CD4-positive, alpha-beta T cell treated with Interleukin-6 at 100 ng/mL for 8 hours (primary cell): ENCODE results near the gene TUBB1.
A peak's percentile ranks its signal among the peaks of the same experiment; 100 is the strongest.

Experiments
- DNase-seq: peaks from one replicate; pipeline ENCODE4 v3.0.0-alpha.2; 2020; ENCODE audit warnings: mixed read lengths, low spot score

The TUBB1 gene

GRCh38 chr20:59042796-59043631 lies 23.8 kb downstream of the TUBB1 start:
- DNase-seq = peak; percentile 95

GRCh38 chr20:59043698-59044097 lies 24.5 kb downstream of the TUBB1 start:
- DNase-seq = no peak

- no peak for DNase-seq
These were observed 25.1 kb downstream of the TUBB1 start for GRCh38 chr20:59044295-59044694.

GRCh38 chr20:59044796-59045195 lies 25.6 kb downstream of the TUBB1 start:
- DNase-seq = no peak

GRCh38 chr20:59046862-59047261 lies 27.6 kb downstream of the TUBB1 start:
- no peak for DNase-seq

- no peak for DNase-seq
These were observed 28.9 kb downstream of the TUBB1 start for GRCh38 chr20:59047938-59048680.

- DNase-seq = no peak
These were observed 29.4 kb downstream of the TUBB1 start for GRCh38 chr20:59048681-59049030.

- DNase-seq = no peak
These were observed 31.2 kb downstream of the TUBB1 start for GRCh38 chr20:59050437-59050836.

- no peak for DNase-seq
These were observed 32.5 kb downstream of the TUBB1 start for GRCh38 chr20:59051666-59052185.

- peak; percentile 24 for DNase-seq
These were observed 36.1 kb downstream of the TUBB1 start for GRCh38 chr20:59055302-59055701.

- DNase-seq = no peak
These were observed 42.9 kb downstream of the TUBB1 start for GRCh38 chr20:59062081-59062480.

- DNase-seq = no peak
These were observed 44.4 kb downstream of the TUBB1 start for GRCh38 chr20:59063358-59064213.

GRCh38 chr20:59064214-59064722 lies 45.0 kb downstream of the TUBB1 start:
- no peak for DNase-seq

- no peak for DNase-seq
These were observed 49.3 kb downstream of the TUBB1 start for GRCh38 chr20:59068534-59068933.

- no peak for DNase-seq
These were observed 49.8 kb downstream of the TUBB1 start for GRCh38 chr20:59069026-59069425.

GRCh38 chr20:59071216-59071615 lies 52.0 kb downstream of the TUBB1 start:
- DNase-seq = no peak

GRCh38 chr20:59073582-59073981 lies 54.4 kb downstream of the TUBB1 start:
- no peak for DNase-seq

GRCh38 chr20:59074456-59074855 lies 55.2 kb downstream of the TUBB1 start:
- DNase-seq = no peak

GRCh38 chr20:59075934-59076508 lies 56.8 kb downstream of the TUBB1 start:
- DNase-seq = no peak
